IPS-NIHi7 (cell line): Measurements from ENCODE around the gene SIPA1.

ENCODE experiments used
- DNase-seq: peaks from one replicate; pipeline ENCODE4 v3.0.0; 2012; ENCODE audit warnings: mixed read lengths; ENCODE audit errors: extremely low spot score

Gene SIPA1

GRCh38 chr11:65642014-65642671, 4.2 kb downstream of the SIPA1 start:
- DNase-seq = peak; percentile 75

- DNase-seq = peak; percentile 47
Observed at GRCh38 chr11:65643971-65644370, 6.1 kb downstream of the SIPA1 start.

DNA sequence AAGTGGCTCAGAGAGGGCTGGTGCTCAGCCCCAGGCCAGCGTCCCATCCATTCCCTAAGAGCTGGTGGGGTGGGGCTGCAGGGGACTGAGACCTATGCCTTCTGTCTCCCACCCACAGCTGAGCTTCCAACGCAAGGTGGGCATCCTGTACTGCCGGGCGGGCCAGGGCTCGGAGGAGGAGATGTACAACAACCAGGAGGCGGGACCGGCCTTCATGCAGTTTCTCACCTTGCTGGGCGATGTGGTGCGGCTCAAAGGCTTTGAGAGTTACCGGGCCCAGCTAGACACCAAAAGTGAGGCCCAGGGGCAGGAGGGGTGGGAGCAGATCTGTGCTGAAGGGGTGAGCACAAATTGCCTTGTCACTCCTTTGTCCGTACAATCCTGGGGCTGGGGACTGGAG, 6.9 kb downstream of the SIPA1 start:
- no peak for DNase-seq

GRCh38 chr11:65645710-65646109, 7.8 kb downstream of the SIPA1 start:
- no peak for DNase-seq

DNA sequence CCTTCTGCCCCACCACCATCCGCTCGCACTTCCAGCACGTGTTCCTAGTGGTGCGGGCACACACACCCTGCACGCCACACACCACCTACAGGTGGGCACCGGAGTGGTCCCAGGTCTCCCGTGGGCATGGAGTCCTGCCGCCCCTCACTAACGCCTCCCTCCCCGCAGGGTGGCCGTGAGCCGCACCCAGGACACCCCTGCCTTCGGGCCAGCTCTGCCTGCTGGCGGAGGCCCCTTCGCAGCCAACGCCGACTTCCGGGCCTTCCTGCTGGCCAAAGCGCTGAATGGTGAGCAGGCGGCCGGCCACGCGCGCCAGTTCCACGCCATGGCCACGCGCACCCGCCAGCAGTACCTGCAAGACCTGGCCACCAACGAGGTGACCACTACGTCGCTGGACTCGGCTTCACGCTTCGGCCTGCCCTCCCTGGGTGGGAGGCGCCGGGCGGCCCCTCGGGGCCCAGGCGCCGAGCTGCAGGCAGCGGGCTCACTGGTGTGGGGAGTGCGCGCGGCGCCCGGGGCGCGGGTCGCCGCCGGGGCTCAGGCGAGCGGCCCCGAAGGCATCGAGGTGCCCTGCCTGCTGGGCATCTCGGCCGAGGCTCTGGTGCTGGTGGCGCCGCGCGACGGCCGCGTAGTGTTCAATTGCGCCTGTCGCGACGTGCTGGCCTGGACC, 8.5 kb downstream of the SIPA1 start:
- DNase-seq = no peak

DNA sequence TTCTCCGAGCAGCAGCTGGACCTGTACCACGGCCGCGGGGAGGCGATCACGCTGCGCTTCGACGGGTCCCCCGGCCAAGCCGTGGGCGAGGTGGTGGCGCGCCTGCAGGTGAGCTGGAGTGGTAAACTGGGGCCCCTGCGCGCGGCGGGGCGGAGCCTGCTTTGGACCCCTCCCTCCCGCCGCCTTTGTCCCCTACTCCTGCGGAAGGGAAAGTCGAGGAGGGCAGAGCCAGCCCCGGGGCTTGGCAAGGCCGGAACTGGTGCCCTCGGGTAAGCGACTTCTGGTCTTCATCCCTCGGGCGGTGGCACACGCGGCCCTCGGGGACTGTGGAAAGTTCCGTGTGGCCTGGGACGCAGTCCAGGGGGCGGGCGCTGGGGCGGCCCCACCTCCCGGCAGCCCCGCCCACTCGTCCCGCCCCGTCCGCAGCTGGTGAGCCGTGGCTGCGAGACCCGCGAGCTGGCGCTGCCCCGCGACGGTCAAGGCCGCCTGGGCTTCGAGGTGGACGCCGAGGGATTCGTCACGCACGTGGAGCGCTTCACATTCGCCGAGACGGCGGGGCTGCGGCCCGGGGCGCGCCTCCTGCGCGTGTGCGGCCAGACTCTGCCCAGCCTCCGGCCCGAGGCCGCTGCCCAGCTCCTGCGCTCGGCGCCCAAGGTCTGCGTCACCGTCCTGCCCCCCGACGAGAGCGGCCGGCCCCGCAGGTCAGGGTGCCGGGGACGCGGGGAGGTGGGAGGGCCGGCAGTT, 9.2 kb downstream of the SIPA1 start:
- peak; percentile 77 for DNase-seq

- DNase-seq = no peak
Observed at GRCh38 chr11:65648997-65649493, 11.1 kb downstream of the SIPA1 start.

DNA sequence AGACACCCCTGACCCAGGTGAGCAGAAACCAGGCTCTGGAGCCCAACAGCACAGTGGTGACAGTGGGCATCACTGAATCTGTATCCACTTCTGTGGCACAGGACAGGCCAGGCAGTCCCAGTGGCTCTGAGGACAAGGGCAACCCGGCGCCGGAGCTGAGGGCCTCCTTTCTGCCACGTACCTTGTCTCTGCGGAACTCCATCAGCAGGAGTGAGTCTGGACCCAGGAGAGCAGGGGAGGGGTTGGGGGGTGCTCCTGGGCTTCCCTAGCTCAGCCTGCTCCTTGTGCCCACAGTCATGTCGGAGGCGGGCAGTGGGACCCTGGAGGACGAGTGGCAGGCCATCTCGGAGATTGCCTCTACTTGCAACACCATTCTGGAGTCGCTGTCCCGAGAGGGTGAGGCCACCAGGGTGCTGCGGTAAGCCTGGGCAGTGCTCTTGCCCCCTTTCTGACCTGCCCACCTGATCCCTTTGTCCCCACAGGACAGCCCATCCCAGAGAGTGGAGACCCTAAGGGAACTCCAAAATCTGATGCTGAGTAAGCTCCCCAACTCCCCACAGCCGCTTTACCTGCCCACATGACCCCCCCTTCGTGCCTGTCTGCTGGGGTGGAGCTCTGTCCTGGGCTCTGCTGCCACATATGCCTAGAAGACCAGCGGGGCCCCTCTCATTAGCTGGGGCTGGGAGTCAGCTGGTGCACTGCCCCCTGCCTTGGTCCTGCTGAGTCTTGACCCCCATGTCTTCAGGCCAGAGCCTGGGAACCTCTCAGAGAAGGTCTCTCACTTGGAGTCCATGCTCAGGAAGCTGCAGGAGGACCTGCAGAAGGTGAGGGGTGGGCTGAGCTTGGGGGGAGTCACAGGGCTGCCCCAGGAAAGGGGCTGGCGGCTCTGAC, 12.0 kb downstream of the SIPA1 start:
- DNase-seq = no peak

DNA sequence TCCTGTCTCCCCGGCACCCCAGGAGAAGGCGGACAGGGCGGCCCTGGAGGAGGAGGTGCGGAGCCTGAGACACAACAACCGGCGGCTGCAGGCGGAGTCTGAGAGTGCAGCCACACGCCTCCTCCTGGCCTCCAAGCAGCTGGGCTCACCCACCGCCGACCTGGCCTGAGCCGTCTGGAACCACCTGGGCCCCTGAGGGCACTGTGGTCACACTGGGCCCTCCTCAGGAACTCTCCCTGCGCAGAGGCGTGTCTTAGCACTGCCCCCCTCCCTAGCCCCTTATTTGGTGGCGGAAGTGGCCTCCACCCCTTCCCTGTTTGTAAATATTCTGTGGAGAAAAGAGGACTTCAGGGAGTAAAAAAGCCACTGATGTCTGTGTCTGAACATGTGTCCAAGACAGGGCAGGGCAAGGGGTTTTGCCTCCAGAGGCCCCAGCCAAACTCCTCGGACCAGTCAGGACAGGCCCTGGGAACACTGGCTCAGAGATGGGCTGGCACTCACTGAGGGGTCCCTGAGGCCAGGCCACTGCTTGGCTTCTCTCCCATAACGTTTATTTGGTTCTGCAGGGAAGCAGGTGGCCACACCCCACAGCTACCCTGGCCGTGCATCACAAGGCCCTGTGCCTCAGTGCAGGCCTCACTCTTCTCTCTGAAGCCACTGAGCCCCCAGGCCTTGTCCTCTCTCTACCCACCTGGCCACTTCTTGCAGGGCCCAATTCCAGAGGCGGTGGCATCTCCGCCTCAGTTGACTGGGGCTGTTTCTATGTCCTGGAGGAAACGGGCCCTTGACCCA, 12.8 kb downstream of the SIPA1 start:
- no peak for DNase-seq

- no peak for DNase-seq
Observed at GRCh38 chr11:65651339-65651588, 13.4 kb downstream of the SIPA1 start.

DNA sequence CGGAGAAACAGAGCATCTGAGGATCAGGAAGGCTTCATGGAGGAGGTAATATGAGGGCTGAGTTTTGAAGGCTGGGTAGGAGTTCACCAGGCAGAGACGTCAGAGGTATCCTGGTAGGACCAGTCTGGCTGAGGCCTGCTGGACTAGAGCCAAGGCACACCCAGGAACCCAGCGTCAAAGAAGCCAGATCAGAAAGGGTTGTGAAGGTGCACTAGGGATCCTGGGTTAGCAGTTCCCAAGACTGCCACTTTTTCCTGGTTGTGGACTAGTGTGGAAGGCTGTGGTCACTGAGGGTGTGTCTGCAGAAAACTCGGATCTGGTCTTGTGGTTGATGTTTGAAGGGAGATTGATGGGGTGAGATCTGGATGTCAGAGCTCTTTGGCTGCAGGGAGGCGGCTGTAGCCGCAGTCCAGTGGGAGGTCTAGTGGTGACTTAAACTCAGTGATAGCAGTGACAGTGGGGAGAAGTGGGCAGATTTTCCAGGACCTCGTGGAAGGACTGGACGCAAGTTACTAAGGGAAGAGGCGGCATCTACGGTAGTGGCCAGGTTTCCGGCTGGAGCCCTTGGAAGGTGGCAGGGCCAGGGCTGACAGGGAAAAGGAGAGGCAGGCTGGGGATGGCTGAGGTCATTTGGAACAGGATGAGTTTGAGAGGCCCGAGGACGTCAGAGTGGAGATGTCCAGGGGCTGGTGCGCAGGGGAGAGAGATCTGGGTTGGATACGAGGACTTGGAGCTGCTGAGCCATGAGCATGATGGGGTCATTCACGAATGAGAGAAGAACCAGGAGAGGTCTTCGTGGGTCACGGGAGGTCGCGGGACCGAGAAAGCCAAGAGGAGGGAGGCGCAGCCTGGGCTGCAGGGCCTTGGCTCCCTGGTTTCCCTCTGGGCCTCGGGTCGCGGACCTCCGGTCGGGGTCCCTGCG, 13.9 kb downstream of the SIPA1 start:
- DNase-seq = no peak

DNA sequence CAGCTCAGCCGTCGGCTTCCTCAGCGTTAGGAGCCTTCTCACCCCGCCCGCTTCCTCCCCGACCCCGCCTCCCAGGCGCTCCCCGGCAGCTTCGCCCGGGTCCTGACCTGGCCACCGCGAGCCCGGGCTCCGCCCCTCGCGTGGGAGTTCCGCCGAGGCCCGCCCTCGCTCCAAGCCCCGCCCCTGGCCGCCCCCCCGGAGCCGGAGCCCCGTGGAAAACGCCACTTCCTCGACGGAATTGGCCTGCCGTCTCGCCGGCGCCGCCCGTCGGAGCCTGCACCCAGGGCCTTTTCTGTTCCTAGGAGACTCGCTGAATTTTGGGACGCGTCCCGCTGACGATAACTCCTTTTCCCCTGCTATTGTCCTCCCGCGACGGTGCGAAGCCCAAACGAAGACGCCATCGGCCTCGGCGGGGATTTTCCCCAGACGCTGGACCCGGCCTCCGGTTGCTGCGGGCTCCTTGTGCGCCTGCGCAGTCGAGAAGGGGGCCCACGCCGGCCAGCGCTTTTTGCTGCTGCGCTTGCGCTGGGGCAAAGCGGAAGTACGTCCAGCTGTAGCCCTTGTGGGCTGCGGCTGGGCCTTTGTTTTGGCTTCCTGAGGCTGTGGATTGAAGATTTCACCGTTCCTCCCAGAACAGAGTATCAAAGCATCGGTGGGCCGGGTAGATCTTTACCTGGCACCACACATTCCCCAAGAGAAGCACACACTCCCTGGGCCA, 14.8 kb downstream of the SIPA1 start:
- peak; percentile 96 for DNase-seq

- DNase-seq = no peak
Observed at GRCh38 chr11:65653229-65654225, 15.6 kb downstream of the SIPA1 start.

GRCh38 chr11:65654375-65655349, 16.8 kb downstream of the SIPA1 start:
- DNase-seq = no peak

DNA sequence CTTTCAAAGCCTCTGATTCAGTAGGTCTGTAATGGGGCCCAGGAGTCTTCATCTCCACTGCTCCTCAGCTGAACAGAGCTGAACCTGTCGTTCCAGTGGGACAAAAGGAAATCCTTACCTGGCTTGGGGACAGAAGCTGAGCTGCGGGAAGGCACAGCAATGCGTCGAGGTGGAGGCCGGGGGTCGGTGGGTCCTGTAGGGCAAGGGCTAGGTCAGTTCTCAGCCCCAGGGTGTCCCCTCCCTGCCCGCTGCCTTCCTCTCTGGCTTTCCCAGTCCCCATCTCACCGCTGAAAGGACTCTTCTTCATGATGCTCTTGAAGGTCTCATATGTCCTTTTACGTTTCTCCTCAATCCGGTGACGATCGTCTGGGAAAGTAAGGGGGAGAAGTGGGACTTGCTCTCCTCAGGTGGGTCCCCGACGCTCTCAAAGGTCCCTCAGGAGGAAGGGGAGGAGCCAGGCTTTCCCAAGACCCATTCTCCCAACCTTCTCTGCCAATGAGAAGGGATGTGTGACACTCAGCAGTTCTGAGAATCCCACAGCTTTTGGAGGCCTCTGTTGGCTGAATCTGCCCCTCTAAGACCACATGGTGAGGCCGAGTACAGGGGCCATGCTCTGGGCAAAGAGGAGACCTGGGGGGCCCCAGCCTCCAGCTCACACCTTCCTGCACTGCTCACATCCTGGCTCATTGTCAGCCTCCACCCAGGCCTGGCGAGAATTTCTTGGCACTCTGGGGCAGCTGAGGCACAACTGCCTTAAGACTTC, 17.9 kb downstream of the SIPA1 start:
- DNase-seq = no peak

GRCh38 chr11:65657426-65657825, 19.5 kb downstream of the SIPA1 start:
- no peak for DNase-seq
